Psoas muscle (tissue), 8 donors: Measurements from ENCODE around the gene CMSS1. TPM values are rescaled to one million over a fixed set of nuclear protein-coding genes. Genes with fewer than 3 reads are reported as not detected.

Experiments
- ATAC-seq, 4 donors: fragments of 200-7000 bp; cut with Tn5 transposase; one replicate each; pipeline ENCODE4 v1.9.1; 2020; ENCODE audit warnings: moderate library complexity in 3 of 4, mild to moderate bottlenecking in 2 of 4
- DNase-seq, 2 donors: peaks; one replicate each; pipeline ENCODE4 v3.0.0-alpha.2; 2020
- H3K27ac ChIP-seq: fragments of 200-600 bp; one replicate; pipeline ENCODE4 v1.8.0; 2022
- H3K27me3 ChIP-seq, 3 donors: fragments of 200-600 bp in 1 of 3; one replicate each; pipeline versions ENCODE4 v1.6.1 to v1.8.0; 2013 to 2022; ENCODE audit warnings: low read length in 2 of 3, mild to moderate bottlenecking in 2 of 3, moderate library complexity in 1 of 3; ENCODE audit not compliant: insufficient read depth in 3 of 3
- H3K36me3 ChIP-seq, 2 donors: fragments of 200-600 bp in 1 of 2; one replicate each; pipeline versions ENCODE4 v1.6.1 to v1.8.0; 2013 to 2022; ENCODE audit warnings: low read depth in 1 of 2, mild to moderate bottlenecking in 1 of 2, moderate library complexity in 1 of 2; ENCODE audit not compliant: insufficient read depth in 1 of 2
- H3K4me1 ChIP-seq: fragments of 200-600 bp; one replicate; pipeline ENCODE4 v1.8.0; 2022
- H3K4me3 ChIP-seq: fragments of 200-600 bp; one replicate; pipeline ENCODE4 v1.8.0; 2022; ENCODE audit warnings: mild to moderate bottlenecking
- H3K9me3 ChIP-seq: fragments of 200-600 bp; one replicate; pipeline ENCODE4 v1.8.0; 2022
- WGBS, 3 donors: extraction: QIAGEN DNeasy Blood & Tissue Kit; methylation state at CpG; one replicate each; pipeline versions ENCODE4 v1.1.6 to v1.1.7; 2013; 5-methylcytosine and 5-hydroxymethylcytosine counted together
- intact Hi-C, 2 donors: fragments of 100-400 bp; cut with DNase I; formaldehyde crosslinking; loops; one replicate each; pipeline versions ENCODE4 v1.11.0 to v1.14.2; 2022
- polyA plus RNA-seq, 3 donors: library from polyadenylated mRNA; stranded (reverse); fragments of 200-250 nt; gene quantifications; one replicate each; pipeline ENCODE4 v1.2.3, GENCODE V29; 2013
- total RNA-seq, 4 donors: library from RNA; stranded (reverse); fragmentation: NEBNext Ultra II Directional in 2 of 4; extraction: Animal tissue kit (Norgen Biotek cat#: 25700) in 2 of 4; gene quantifications; one replicate each; pipeline versions ENCODE4 v1.2.1 to v1.2.4, GENCODE V29; 2021 to 2023
- TF ChIP-seq, protein P1 (sequence below): fragments of 200-600 bp; IDR thresholded peaks from one replicate; pipeline ENCODE4 v1.8.0; 2022; ENCODE audit warnings: antibody characterized with exemption
- donor health status: healthy with polysubstance abuse.
- donor health status: DM: no; HTN: no; CAD: no; lungs with moderate emphysema.
- donor health status: Bipolar disorder and iron deficiency.
- donor health status: healthy.
- donor health status: DM: yes; HTN: yes; CAD: no.
- donor health status: DM: no; HTN: no; CAD: no.
- donor health status: DM: no; HTN: no; CAD: no.
- donor health status: DM: yes; HTN: yes; CAD: no.

CMSS1 gene
- total and polyA plus RNA-seq, 7 donors = 18.4 to 174 (median 58.8) TPM

DNA sequence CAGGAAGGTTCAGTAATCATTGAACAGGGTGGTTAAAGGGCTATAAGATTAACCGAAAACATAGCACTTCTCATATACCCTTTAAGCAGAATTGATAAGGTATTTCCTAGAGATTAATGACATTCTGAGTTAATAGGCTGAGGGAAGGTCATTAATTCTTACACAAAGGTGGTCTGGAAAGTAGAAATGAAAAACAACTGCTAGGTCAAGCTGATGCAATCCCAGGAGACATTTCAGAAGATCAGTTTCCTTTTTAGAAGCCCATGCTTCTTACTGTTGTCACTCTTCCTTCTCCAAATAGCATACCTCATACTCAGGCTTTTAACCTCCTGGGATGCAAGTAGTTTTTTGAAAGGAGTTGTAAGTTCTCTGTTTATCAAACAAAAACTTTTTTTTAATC, 287.8 kb downstream of the CMSS1 start:
- H3K27ac ChIP-seq = peak overlapping the region; percentile 90
- H3K9me3 ChIP-seq = no peaks in the 10 kb centered on the region
- TF ChIP-seq, protein P1, sequence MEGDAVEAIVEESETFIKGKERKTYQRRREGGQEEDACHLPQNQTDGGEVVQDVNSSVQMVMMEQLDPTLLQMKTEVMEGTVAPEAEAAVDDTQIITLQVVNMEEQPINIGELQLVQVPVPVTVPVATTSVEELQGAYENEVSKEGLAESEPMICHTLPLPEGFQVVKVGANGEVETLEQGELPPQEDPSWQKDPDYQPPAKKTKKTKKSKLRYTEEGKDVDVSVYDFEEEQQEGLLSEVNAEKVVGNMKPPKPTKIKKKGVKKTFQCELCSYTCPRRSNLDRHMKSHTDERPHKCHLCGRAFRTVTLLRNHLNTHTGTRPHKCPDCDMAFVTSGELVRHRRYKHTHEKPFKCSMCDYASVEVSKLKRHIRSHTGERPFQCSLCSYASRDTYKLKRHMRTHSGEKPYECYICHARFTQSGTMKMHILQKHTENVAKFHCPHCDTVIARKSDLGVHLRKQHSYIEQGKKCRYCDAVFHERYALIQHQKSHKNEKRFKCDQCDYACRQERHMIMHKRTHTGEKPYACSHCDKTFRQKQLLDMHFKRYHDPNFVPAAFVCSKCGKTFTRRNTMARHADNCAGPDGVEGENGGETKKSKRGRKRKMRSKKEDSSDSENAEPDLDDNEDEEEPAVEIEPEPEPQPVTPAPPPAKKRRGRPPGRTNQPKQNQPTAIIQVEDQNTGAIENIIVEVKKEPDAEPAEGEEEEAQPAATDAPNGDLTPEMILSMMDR = no peak
- ATAC-seq (peak in 3 of 4 donors; percentile 48 to 50 (median 48)), DNase-seq (no peak)
- no peaks in the 10 kb centered on the region for H3K36me3 ChIP-seq
- WGBS, 3 donors = 61 to 77% (median 72%) methylated on average over 1 of the region's 1 CpG
- H3K4me1 ChIP-seq = peaks cover 66% of the 10 kb centered on the region
- no peaks in the 10 kb centered on the region for H3K27me3 ChIP-seq
- peak overlapping the region; percentile 71 for H3K4me3 ChIP-seq
- intact Hi-C loops = loop anchor here in 1 of 2 donors (5.0 kb wide), 1 partner anchor 73 kb away; no protein-coding TSS in a partner anchor

DNA sequence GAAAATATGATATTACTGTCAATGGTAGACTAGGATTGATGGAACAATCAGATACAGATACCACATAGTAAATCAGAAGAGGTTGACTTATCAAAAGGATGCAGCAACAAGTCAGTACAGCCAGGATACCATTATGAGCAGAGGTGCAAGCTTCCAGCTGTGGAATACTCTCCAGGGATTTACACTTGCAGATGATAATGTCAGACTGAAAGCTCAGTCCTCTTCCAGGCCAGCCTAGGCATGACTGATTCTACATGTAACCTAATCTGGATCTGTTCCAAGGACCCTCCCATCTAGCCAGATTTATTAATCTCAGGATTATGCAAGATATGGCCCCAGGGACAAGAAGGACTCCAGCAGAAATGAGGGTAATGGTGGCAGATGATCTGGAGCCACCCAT, 288.4 kb downstream of the CMSS1 start:
- intact Hi-C loops = loop anchor here in 1 of 2 donors (5.0 kb wide), 1 partner anchor 74 kb away; no protein-coding TSS in a partner anchor
- H3K9me3 ChIP-seq = no peaks in the 10 kb centered on the region
- no peaks in the 10 kb centered on the region for H3K36me3 ChIP-seq
- peak overlapping the region; percentile 71 for H3K4me3 ChIP-seq
- peak overlapping the region; percentile 90 for H3K27ac ChIP-seq
- peaks cover 62% of the 10 kb centered on the region for H3K4me1 ChIP-seq
- ATAC-seq (no peak), DNase-seq (no peak)
- TF ChIP-seq, protein P1 = no peak
- no peaks in the 10 kb centered on the region for H3K27me3 ChIP-seq

DNA sequence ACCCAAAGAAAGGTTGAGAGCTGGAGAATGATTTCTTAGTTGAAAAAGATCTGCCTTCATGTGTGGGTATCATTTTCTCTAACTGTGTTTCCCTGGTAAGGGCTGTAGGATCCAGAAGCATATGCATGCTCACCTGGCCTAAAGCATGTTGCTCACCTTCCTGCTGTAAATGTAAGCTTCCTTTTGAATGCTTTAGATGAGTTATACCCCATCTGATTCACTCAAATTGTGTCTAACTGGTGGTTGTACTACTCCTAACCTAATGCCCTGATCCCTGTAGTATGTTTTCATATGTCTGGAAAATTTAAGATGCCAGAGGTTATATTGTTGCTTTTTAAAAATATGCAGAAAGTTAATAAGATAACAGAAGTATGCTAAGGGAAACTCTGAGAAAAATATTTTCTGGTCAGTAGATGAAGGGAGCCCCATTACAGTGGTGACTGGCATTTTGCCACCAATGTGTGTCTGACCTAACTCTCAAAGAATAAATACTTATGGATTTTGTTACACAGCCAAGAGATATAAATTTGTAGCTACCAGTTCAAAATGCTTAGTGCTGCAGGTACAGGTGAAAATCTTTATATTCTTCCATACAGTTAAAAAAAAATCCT, 289.0 kb downstream of the CMSS1 start:
- Histone ChIP-seq H3K9me3 (no peaks in the 10 kb centered on the region), H3K36me3 (no peaks in the 10 kb centered on the region), H3K27me3 (no peaks in the 10 kb centered on the region), H3K4me3 (peak overlapping the region; percentile 71), H3K4me1 (peaks cover 62% of the 10 kb centered on the region), H3K27ac (peak overlapping the region; percentile 90)
- ATAC-seq = no peak
- TF ChIP-seq, protein P1 = no peak
- intact Hi-C loops = loop anchor here in 1 of 2 donors (5.0 kb wide), 1 partner anchor 74 kb away; no protein-coding TSS in a partner anchor
- no peak for DNase-seq

- H3K4me1 ChIP-seq = peaks cover 60% of the 10 kb centered on the region
Observed at GRCh38 chr3:100107221-100107814, 289.7 kb downstream of the CMSS1 start.

More at GRCh38 chr3:100107221-100107814, 289.7 kb downstream of the CMSS1 start:
- peak overlapping the region; percentile 71 for H3K4me3 ChIP-seq
- 11 to 22% (median 14%) methylated on average over 4 of the region's 4 CpGs for WGBS, 3 donors
- DNase-seq = no peak
- intact Hi-C loops = loop anchor here in 1 of 2 donors (5.0 kb wide), 1 partner anchor 75 kb away; no protein-coding TSS in a partner anchor
- TF ChIP-seq, protein P1 = no peak
- H3K9me3 ChIP-seq = no peaks in the 10 kb centered on the region
- peak overlapping the region; percentile 90 for H3K27ac ChIP-seq
- ATAC-seq = no peak
- H3K27me3 ChIP-seq = no peaks in the 10 kb centered on the region
- H3K36me3 ChIP-seq = no peaks in the 10 kb centered on the region
